ENCODE data around the gene RHOBTB3. TPM values are rescaled to one million over a fixed set of nuclear protein-coding genes. Genes with fewer than 3 reads are reported as not detected.

Gene RHOBTB3
- total RNA-seq, 4 donors from 2014 or later: 55.6 to 216 (median 135) TPM

DNA sequence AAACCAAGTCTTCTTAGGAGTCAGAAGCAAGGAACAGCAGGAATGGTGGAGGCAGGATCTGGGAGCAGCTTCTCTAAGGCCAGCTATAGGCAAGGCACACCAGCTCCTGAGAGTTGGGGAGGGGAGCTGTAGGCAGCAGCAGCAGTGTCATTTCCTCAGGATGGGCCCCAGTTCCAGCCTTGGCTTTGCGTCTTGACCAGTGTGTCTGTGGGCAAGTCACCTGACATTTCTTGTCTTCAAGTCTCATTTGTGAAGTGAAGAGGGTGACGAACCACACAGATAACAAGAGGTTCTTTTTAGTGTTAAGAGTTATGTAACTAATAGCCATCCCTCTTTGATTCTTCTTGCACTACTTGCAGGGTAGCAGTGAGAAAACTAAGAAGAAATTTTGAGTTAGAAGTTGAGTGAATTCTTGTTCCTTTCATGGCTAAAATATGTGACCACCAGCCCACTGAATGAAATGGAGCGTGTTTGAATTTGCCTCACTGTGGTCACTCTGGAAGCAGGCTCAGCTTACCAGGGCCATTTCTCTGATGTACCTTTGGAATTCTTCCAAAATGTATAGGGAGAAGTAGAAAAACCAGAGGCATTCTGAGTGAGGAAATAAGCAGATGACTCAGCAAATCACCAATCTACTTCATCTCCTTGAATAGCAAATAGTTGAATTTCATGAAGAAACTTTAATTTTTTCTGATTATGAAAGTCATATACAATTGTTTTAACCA lies 42.4 kb downstream of the RHOBTB3 start:
- Histone ChIP-seq H3K36me3 (peaks cover 0 to 11% of the 10 kb centered on the region in 2 donors), H3K27ac (no peak overlapping the region), H3K4me1 (peaks cover 0 to 14% (median 3%) of the 10 kb centered on the region in 3 donors), H3K4me3 (no peak overlapping the region), H3K9me3 (no peaks in the 10 kb centered on the region), H3K27me3 (no peaks in the 10 kb centered on the region)
- WGBS, 2 donors (ENCODE audit: low coverage in 1 of 2): 93 to 100% methylated on average over 1 to 2 of the region's 3 CpGs
- no peak for TF ChIP-seq POLR2A (IDR thresholded peaks at IDR 0.05)
- TF ChIP-seq POLR2AphosphoS5 (IDR thresholded peaks at IDR 0.05): no peak
- no peak for TF ChIP-seq EP300 (IDR thresholded peaks at IDR 0.05)
- TF ChIP-seq, protein P1, sequence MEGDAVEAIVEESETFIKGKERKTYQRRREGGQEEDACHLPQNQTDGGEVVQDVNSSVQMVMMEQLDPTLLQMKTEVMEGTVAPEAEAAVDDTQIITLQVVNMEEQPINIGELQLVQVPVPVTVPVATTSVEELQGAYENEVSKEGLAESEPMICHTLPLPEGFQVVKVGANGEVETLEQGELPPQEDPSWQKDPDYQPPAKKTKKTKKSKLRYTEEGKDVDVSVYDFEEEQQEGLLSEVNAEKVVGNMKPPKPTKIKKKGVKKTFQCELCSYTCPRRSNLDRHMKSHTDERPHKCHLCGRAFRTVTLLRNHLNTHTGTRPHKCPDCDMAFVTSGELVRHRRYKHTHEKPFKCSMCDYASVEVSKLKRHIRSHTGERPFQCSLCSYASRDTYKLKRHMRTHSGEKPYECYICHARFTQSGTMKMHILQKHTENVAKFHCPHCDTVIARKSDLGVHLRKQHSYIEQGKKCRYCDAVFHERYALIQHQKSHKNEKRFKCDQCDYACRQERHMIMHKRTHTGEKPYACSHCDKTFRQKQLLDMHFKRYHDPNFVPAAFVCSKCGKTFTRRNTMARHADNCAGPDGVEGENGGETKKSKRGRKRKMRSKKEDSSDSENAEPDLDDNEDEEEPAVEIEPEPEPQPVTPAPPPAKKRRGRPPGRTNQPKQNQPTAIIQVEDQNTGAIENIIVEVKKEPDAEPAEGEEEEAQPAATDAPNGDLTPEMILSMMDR (IDR thresholded peaks at IDR 0.05): no peak
- ATAC-seq: no peak

- Histone ChIP-seq H3K27ac (no peak overlapping the region), H3K9me3 (no peaks in the 10 kb centered on the region), H3K36me3 (peaks cover 0 to 5% of the 10 kb centered on the region in 2 donors), H3K4me1 (peaks cover 0 to 29% (median 4%) of the 10 kb centered on the region in 3 donors), H3K4me3 (no peak overlapping the region), H3K27me3 (no peaks in the 10 kb centered on the region)
- ATAC-seq: no peak
- TF ChIP-seq POLR2AphosphoS5 (IDR thresholded peaks at IDR 0.05) (no peak), POLR2A (IDR thresholded peaks at IDR 0.05) (no peak), EP300 (IDR thresholded peaks at IDR 0.05) (no peak)
- TF ChIP-seq, protein P1 (IDR thresholded peaks at IDR 0.05): no peak
- 84 to 93% methylated on average over 3 of the region's 3 CpGs for WGBS, 2 donors (ENCODE audit: low coverage in 1 of 2)
Measured at GRCh38 chr5:95777441-95777840, 46.3 kb downstream of the RHOBTB3 start.

GRCh38 chr5:95778713-95779436 lies 47.7 kb downstream of the RHOBTB3 start:
- ATAC-seq: no peak
- no peaks in the 10 kb centered on the region for H3K27me3 ChIP-seq
- no peak for TF ChIP-seq POLR2AphosphoS5 (IDR thresholded peaks at IDR 0.05)
- WGBS, 2 donors (ENCODE audit: low coverage in 1 of 2): 80% methylated on average over 2 to 7 of the region's 7 CpGs
- no peak overlapping the region for H3K4me3 ChIP-seq
- H3K9me3 ChIP-seq: no peaks in the 10 kb centered on the region
- H3K36me3 ChIP-seq: peaks cover 0 to 9% of the 10 kb centered on the region in 2 donors
- peak overlapping the region in 3 of 4 donors; percentile 31 to 64 (median 55) for H3K27ac ChIP-seq
- H3K4me1 ChIP-seq: peaks cover 0 to 29% (median 4%) of the 10 kb centered on the region in 3 donors

DNA sequence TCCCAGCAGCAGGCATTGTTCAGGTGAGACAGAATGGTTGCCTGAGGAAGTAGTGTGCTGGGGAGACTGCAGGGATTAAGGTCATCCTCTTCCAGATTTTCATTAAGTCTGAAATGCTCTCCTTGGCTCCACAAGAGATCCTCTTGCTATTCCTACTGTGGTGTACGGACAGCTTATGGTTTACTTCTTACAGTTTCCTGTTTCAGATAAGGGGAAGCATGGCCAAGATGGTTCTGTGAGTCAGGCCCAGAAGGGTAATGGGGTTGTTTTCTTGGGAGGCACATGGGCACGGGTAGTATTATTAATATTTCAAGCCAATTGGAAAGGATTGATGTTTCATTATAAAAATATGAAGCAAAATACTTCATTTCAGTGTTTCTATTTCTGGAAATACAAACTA lies 48.5 kb downstream of the RHOBTB3 start:
- Histone ChIP-seq H3K4me3 (no peak overlapping the region), H3K27me3 (no peaks in the 10 kb centered on the region), H3K36me3 (peaks cover 0 to 16% of the 10 kb centered on the region in 2 donors), H3K4me1 (peaks cover 0 to 29% (median 4%) of the 10 kb centered on the region in 3 donors), H3K27ac (peak overlapping the region in 3 of 4 donors; percentile 31 to 64 (median 55)), H3K9me3 (no peaks in the 10 kb centered on the region)
- WGBS, 2 donors (ENCODE audit: low coverage in 1 of 2): 46 to 76% methylated on average over 2 of the region's 2 CpGs
- no peak for TF ChIP-seq POLR2AphosphoS5 (IDR thresholded peaks at IDR 0.05)
- no peak for TF ChIP-seq POLR2A (IDR thresholded peaks at IDR 0.05)
- TF ChIP-seq EP300 (IDR thresholded peaks at IDR 0.05): no peak
- TF ChIP-seq, protein P1 (IDR thresholded peaks at IDR 0.05): no peak
- no peak for ATAC-seq

GRCh38 chr5:95780597-95780996 lies 49.5 kb downstream of the RHOBTB3 start:
- Histone ChIP-seq H3K27ac (peak overlapping the region in 3 of 4 donors; percentile 52 to 64 (median 55)), H3K4me1 (peaks cover 0 to 29% (median 4%) of the 10 kb centered on the region in 3 donors), H3K27me3 (no peaks in the 10 kb centered on the region), H3K4me3 (no peak overlapping the region), H3K9me3 (no peaks in the 10 kb centered on the region), H3K36me3 (peaks cover 0 to 22% of the 10 kb centered on the region in 2 donors)
- peak; percentile 24 for ATAC-seq
- TF ChIP-seq POLR2A (IDR thresholded peaks at IDR 0.05): no peak
- no peak for TF ChIP-seq EP300 (IDR thresholded peaks at IDR 0.05)
- TF ChIP-seq POLR2AphosphoS5 (IDR thresholded peaks at IDR 0.05): no peak
- TF ChIP-seq, protein P1 (IDR thresholded peaks at IDR 0.05): no peak
- 78 to 83% methylated on average over 2 to 6 of the region's 7 CpGs for WGBS, 2 donors (ENCODE audit: low coverage in 1 of 2)
